ENCODE data around the gene AKIP1. TPM values are rescaled to one million over a fixed set of nuclear protein-coding genes. Genes with fewer than 3 reads are reported as not detected.

Gene AKIP1
- polyA plus RNA-seq, 12 donors = 18.4 to 26.5 (median 22.8) TPM; not detected in 1

DNA sequence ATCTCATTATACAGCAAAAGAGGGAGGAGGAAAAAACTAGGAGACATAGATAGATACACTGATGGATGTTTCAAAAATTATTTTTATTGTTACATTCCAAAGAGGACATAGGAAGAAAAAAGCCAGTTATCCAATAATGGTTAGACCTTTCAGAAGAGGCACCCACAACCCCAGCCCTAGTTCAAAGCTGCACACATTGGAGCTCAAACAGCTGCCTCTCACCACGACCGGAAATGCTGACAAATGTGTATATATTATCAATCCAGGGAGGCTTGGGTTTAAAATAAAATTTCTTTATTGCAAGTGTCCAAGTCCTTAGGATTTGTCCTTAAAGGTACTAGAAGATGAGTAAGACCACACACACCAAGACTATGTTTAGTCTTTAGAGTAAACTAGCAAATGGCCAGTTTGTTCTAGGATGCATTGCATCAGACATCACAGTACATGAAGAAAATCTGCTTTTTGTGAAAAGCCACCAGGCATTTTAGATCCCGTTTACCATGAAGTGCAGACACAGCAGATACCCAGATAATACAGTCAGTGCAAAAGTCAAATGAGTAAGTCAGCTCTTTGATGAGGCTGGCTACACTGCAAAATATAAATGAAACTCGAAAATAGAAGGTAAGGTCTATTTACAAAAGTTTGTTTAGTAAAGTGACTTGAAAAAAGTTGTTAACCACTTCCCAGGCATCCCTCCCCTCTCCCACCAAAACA is 36.4 kb downstream of the AKIP1 start:
- no peak for DNase-seq

DNA sequence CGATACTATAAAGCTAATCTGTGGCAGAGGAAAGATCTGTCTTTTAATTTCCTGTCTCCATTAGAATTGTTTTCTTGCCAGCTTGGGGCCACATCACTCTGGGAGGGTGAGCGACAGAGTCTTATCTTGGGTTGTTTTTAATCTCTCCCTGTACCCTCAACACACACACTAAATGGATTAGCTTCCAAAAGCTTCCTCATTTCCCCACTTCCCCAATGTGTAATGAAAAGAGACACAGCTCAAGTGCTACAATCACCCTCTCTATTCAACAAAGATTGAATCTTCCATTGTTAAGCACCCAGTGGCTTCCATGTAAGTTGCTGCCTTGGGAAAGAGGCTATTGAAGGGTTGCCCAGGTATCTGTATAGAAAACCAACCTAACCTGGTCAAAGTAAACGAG is 37.9 kb downstream of the AKIP1 start:
- DNase-seq = no peak

DNA sequence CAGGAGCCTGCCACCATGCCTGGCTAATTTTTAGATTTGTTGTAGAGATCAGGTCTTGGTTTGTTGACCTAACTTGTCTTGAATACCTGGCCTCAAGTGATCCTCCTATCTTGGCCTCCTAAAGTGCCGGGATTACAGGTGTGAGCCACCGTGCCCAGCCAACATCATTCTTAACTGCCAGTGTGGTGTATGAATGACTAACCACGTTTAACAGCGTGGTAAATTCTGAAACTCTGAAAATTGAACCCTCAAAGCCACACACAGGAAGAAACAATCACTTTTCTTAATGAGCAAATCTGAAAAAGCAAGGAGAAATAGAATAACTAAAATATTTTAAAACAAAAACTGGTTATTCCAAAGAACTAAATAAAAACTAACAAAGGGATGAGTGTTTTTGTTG is 45.9 kb downstream of the AKIP1 start:
- no peak for DNase-seq

DNA sequence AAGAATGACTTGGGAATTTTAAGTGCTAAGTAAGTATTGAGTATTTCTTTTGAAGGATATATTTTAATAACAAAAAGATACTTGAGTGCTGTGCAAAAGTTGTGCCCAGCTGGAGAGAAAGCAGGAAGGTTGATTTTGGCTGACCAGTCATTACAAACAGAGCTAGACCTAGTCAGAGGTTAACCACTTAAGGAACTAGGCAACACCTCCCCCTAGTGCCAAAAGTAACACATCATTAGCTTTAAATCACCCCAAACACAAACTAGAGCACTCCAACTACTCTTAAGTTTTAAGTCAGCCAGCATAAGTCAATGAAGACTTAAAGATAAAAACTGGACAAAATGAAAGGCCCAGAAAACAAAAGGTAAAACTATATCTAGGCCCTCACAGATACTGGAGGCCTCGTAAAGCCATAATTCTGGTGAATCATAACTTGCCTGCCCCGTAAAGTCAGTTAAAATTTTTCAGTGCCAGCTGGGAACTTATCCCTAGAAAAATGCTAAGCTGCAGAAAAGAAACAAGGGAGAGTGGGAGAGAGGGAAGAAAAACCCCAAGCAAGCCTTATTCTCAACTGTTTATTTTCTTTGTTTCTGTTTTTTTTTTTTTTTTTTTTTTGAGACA is 48.7 kb downstream of the AKIP1 start:
- DNase-seq = peak; percentile 66

DNA sequence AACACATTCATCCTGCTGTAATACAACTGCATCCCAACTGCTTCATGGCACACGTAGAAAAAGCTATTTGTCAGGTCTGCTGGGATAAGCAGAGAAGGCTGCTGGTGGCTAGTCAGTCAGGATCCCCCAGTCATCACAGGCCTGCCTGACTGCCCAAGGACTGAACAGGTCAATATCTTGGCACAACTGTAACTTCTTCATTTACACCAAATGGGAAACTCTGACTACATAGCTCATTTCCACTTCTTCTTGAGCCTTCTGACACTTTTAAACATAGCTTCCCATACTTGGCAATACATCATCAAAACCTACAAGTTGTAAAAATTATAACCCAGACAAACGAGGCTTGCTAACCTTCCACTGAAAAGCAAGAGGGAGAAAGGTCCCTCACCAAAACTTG is 50.4 kb downstream of the AKIP1 start:
- DNase-seq = no peak

DNA sequence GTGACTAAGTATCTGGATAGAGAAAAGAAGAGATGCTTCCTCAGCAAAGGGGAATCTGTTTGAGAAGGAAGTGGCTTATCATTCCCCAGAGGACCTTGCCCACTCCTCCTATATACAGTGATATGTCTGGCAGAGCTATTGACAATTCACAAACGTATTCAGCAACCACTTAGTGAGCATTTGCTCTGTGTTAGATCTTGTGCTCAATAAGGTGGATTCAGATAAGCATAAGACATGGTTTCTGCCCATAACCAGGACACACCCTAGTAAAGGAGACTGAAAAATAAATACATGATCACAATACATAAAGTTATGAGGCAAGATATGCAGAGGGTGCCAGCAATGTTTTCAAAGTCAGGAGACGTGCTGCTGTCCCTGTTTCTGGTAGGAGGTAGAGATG is 51.9 kb downstream of the AKIP1 start:
- no peak for DNase-seq

DNA sequence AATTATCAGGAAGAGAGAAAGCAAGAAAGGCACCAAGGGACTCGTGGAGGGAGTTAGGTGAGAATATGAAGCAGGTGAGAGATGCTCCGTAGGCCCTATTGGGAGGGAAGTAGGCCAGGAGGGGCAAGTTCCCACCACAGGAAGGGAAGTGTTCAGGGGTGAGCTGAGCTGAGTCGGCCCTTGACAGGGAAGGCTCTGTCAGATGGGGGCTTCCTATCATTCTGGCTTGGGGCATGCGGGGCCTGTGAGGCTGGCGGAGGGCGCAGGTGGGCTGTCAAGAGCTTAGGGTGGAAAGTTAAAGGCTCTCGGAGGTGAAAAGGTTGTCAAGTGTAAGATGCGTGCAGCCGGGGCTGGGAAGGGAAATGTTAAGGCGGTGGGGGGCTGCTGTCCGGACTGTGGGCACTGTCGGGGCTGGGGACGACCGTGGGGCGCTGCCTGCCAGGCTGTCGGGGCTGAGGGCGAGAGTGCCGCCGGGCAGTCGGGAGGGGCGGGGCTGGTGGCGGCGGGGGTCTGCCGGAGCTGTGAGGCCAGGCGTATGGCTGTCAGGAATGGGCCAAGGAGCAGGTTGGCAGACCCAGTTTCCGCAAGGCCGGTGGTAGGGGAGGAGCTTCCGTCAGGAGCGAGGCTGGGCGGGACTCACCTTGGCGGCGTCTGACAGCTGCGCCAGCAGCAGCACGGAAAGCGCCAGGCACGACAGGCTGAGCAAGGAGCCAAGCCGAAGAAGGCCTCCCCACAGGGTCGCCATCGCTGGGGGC is 52.8 kb downstream of the AKIP1 start:
- DNase-seq = no peak

DNA sequence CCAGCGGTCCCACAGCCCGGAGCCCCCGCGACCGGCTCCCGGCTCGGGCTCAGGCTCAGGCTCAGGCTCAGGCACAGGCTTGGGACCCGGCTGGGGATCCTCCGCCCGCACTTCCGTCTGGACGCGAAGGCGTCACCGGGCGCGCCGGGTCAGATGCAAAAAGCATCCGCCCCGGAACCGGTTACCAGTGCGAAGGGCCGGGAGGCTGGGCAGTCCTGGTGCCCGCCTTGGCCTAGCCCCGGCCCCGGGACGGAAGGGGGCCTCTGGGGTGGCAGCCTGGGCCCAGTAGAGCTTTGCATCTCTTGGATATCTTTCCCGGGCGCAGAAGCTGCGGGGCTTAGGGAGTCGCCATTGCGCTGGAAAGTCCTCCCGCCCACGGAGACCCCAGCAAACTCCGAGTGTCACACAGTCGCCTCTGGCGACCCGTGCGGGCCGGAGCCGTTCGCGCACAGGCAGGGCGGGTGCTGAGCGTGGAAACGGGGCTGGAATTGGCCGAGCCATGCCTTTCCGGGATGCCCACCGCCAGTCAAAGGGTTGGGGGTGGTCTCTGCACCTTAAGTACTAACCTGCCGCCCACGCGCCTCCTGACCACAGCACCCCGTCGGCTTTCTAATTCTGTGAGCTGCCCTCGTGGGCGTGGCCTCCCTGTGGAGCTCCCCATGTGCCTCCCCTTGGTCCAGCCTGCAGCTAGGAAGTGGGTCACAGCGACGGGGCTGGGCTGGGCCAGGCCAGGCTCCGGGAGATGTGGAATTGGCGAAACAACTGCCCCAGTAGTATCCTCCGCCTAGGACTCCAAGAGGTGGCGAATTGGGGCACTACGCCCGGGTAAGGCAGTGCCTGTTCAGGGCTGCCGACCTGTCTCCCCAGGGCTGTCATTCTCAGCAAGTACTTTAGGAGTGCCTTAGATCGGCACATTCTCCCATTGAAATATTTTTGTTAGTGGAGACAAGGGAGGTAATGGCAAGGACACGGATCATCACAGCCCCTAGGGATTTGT is 53.6 kb downstream of the AKIP1 start, which contains the start of gene TMEM9B:
Gene TMEM9B (minus strand): TSS at position 119 of the 997 bp plus-strand sequence. CDS start 129 bp downstream, outside the sequence.
- peak; percentile 89 for DNase-seq

DNA sequence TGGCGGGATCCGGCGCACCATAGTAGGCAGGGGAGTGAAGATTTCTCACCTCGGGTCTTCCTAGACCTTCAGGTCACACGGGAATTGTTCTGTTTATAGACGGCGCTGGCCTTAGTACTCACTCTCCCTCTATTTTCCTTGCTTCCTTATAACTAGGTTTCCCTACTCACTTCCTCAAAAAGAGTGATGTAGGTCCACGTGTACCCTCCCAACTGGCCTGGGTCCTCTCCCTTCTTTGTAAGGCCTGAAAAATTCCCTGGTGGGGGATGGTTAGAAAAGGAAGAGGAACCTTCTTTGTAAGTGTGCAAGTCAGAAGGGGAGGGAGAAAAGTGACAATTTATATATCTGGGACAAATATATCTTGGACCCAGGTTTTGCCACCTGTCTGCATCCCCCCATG is 56.2 kb downstream of the AKIP1 start:
- no peak for DNase-seq

Other genes with a start within 250 kb of the AKIP1 start
- gene TRIM66, start 228.5 kb upstream of the AKIP1 start, polyA plus RNA-seq (ENCODE audit: insufficient read length in 12 of 12) = 10 to 100 TPM in 1 of 12 donors, 1 to 10 TPM in 10, not detected in 1; 1.4 to 10.5 (median 3.3) TPM
- 1,000 to 10,000 TPM; 1,657 to 4,063 (median 3,244) TPM for gene RPL27A, start 228.4 kb upstream of the AKIP1 start, polyA plus RNA-seq (ENCODE audit: insufficient read length in 12 of 12)
- gene C11orf16, start 21.8 kb downstream of the AKIP1 start, polyA plus RNA-seq (ENCODE audit: insufficient read length in 12 of 12) = under 1 TPM in 1 of 12 donors, not detected in 11; 0.22 TPM
- gene ASCL3, start 31.8 kb downstream of the AKIP1 start, polyA plus RNA-seq (ENCODE audit: insufficient read length in 12 of 12) = under 1 TPM in 1 of 12 donors, not detected in 11; 0.90 TPM
- gene TMEM9B, start 53.3 kb downstream of the AKIP1 start, polyA plus RNA-seq (ENCODE audit: insufficient read length in 12 of 12) = 10 to 100 TPM in 11 of 12 donors, not detected in 1; 31.7 to 54.2 (median 41.3) TPM
- gene NRIP3, start 92.8 kb downstream of the AKIP1 start, polyA plus RNA-seq (ENCODE audit: insufficient read length in 12 of 12) = 1 to 10 TPM in 5 of 12 donors, under 1 TPM in 5, not detected in 2; 0.76 to 1.4 (median 0.99) TPM
- 10 to 100 TPM in 11 of 12 donors, not detected in 1; 24.0 to 46.9 (median 32.6) TPM for gene SCUBE2, start 180.4 kb downstream of the AKIP1 start, polyA plus RNA-seq (ENCODE audit: insufficient read length in 12 of 12)